Psoas muscle (tissue), 8 donors: ENCODE data around the gene MIB1. TPM values are rescaled to one million over a fixed set of nuclear protein-coding genes. Genes with fewer than 3 reads are reported as not detected.
"Not testable (repeated sequence)": the region's sequence is repeated elsewhere in the genome, so short reads cannot be mapped to it uniquely, and the experiment has no call there.

Experiments
- ATAC-seq, 4 donors: fragments of 200-7000 bp; cut with Tn5 transposase; one replicate each; pipeline ENCODE4 v1.9.1; 2020; ENCODE audit warnings: moderate library complexity in 3 of 4, mild to moderate bottlenecking in 2 of 4
- DNase-seq, 2 donors: peaks; one replicate each; pipeline ENCODE4 v3.0.0-alpha.2; 2020
- H3K27ac ChIP-seq: fragments of 200-600 bp; one replicate; pipeline ENCODE4 v1.8.0; 2022
- H3K27me3 ChIP-seq, 3 donors: fragments of 200-600 bp in 1 of 3; one replicate each; pipeline versions ENCODE4 v1.6.1 to v1.8.0; 2013 to 2022; ENCODE audit warnings: low read length in 2 of 3, mild to moderate bottlenecking in 2 of 3, moderate library complexity in 1 of 3; ENCODE audit not compliant: insufficient read depth in 3 of 3
- H3K36me3 ChIP-seq, 2 donors: fragments of 200-600 bp in 1 of 2; one replicate each; pipeline versions ENCODE4 v1.6.1 to v1.8.0; 2013 to 2022; ENCODE audit warnings: low read depth in 1 of 2, mild to moderate bottlenecking in 1 of 2, moderate library complexity in 1 of 2; ENCODE audit not compliant: insufficient read depth in 1 of 2
- H3K4me1 ChIP-seq: fragments of 200-600 bp; one replicate; pipeline ENCODE4 v1.8.0; 2022
- H3K4me3 ChIP-seq: fragments of 200-600 bp; one replicate; pipeline ENCODE4 v1.8.0; 2022; ENCODE audit warnings: mild to moderate bottlenecking
- H3K9me3 ChIP-seq: fragments of 200-600 bp; one replicate; pipeline ENCODE4 v1.8.0; 2022
- WGBS, 3 donors: extraction: QIAGEN DNeasy Blood & Tissue Kit; methylation state at CpG; one replicate each; pipeline versions ENCODE4 v1.1.6 to v1.1.7; 2013; 5-methylcytosine and 5-hydroxymethylcytosine counted together
- intact Hi-C, 2 donors: fragments of 100-400 bp; cut with DNase I; formaldehyde crosslinking; loops; one replicate each; pipeline versions ENCODE4 v1.11.0 to v1.14.2; 2022
- polyA plus RNA-seq, 3 donors: library from polyadenylated mRNA; stranded (reverse); fragments of 200-250 nt; gene quantifications; one replicate each; pipeline ENCODE4 v1.2.3, GENCODE V29; 2013
- total RNA-seq, 4 donors: library from RNA; stranded (reverse); fragmentation: NEBNext Ultra II Directional in 2 of 4; extraction: Animal tissue kit (Norgen Biotek cat#: 25700) in 2 of 4; gene quantifications; one replicate each; pipeline versions ENCODE4 v1.2.1 to v1.2.4, GENCODE V29; 2021 to 2023
- TF ChIP-seq, protein P1 (sequence below): fragments of 200-600 bp; IDR thresholded peaks from one replicate; pipeline ENCODE4 v1.8.0; 2022; ENCODE audit warnings: antibody characterized with exemption
- donor health status: healthy with polysubstance abuse.
- donor health status: DM: no; HTN: no; CAD: no; lungs with moderate emphysema.
- donor health status: Bipolar disorder and iron deficiency.
- donor health status: healthy.
- donor health status: DM: yes; HTN: yes; CAD: no.
- donor health status: DM: no; HTN: no; CAD: no.
- donor health status: DM: no; HTN: no; CAD: no.
- donor health status: DM: yes; HTN: yes; CAD: no.

MIB1 gene
- total and polyA plus RNA-seq, 7 donors = 2.1 to 21.3 (median 16.1) TPM

DNA sequence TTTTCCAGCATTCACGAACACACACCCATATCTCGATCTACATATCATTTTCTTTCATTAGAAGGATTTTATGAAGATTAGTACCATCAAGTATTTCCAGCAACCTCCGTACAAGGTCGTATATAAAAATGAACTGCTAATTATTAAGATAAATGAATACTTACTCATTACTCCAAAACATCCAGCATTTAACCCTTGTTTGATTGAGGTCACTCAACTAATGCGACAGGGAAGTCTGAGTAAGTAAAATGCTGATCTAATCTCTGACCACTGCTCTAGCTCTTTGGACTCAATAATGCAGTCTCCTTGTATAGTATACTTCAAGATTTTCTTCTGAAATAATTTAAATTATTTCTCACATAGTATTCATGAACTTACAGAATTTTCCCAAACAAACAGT, 38.0 kb upstream of the MIB1 start:
- Histone ChIP-seq H3K4me3 (peak overlapping the region; percentile 95), H3K27me3 (no peaks in the 10 kb centered on the region), H3K27ac (peak overlapping the region; percentile 38), H3K9me3 (no peaks in the 10 kb centered on the region), H3K36me3 (peaks cover 0 to 51% of the 10 kb centered on the region in 2 donors), H3K4me1 (peaks cover 10% of the 10 kb centered on the region)
- ATAC-seq = no peak
- no peak for DNase-seq
- TF ChIP-seq, protein P1, sequence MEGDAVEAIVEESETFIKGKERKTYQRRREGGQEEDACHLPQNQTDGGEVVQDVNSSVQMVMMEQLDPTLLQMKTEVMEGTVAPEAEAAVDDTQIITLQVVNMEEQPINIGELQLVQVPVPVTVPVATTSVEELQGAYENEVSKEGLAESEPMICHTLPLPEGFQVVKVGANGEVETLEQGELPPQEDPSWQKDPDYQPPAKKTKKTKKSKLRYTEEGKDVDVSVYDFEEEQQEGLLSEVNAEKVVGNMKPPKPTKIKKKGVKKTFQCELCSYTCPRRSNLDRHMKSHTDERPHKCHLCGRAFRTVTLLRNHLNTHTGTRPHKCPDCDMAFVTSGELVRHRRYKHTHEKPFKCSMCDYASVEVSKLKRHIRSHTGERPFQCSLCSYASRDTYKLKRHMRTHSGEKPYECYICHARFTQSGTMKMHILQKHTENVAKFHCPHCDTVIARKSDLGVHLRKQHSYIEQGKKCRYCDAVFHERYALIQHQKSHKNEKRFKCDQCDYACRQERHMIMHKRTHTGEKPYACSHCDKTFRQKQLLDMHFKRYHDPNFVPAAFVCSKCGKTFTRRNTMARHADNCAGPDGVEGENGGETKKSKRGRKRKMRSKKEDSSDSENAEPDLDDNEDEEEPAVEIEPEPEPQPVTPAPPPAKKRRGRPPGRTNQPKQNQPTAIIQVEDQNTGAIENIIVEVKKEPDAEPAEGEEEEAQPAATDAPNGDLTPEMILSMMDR = no peak
- 88 to 92% (median 92%) methylated on average over 5 of the region's 5 CpGs for WGBS, 3 donors
- intact Hi-C loops = loop anchor here in 1 of 2 donors (5.0 kb wide), 1 partner anchor 40 kb away; the partner anchor contains the start of gene MIB1

DNA sequence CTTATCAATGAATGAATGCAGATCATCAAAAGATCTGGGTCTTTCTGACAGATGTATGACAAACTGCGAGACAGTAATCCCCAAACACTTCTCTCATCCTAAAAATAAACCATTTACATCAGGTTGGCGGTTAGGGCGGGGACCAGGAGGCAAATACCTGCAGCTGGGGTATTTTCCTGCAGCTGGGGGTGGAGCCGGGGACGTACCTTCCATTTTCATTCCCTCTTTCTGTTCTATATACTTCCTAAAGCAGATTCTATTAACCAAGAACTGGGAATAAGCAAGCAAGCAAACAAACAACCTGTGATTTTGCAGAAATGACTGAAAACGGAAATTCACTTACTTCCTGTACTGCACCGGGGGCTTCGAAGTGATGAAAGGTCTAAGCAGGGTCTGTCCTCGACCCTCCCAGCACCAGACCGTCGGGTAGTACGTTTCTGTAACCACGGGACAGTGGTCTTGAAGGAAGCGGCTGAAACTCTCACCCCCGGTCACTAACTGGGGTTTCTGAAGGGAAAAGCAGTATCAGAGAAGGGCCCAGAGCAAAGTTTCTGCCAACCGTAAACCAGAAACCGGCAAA, 37.3 kb upstream of the MIB1 start:
- TF ChIP-seq, protein P1 = no peak
- peak overlapping the region; percentile 95 for H3K4me3 ChIP-seq
- no peak for DNase-seq

DNA sequence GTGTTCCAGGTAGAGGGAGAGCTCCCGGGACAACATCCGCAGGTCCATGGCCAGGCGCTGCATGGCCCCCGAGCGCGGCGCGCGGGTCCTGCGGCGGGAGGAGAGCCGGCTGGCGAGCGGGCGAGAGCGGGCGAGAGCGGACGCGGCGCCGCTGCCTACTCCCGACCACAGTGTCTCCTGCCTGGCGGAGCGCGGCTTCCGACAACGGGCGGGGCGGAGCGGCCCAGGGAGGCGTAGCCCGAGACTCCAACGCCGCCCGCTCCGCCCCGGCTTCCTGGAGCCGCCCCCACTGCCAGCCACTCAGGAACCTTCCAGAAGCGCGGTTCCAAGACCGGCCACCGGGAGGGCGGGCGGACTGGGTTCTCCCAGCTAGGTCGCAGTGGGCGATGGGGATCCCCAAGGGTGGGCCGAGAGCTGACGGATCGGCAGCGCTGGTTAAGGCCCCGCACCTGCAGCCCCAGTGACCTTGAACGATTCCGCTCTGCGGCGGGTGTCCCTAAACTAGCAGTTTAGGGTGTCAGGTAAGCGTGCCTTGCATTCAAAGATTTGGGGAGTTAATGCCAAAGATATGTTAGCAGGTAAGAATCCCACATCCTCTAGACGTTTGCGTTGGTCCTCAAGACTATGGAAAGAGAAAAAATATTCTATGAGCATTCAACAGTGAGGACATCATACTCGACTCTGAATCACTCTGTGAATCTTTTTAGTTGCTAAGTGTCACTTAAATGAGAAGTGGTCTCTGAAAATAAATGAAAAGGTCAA, 35.8 kb upstream of the MIB1 start, which contains the start of gene ABHD3:
Gene ABHD3 (minus strand): TSS at position 172 of the 762 bp plus-strand sequence. CDS start 109 bp downstream, at position 63.
- DNase-seq = peak; percentile 95 to 96
- no peaks in the 10 kb centered on the region for H3K27me3 ChIP-seq
- intact Hi-C loops = loop anchor here (2.0 to 5.0 kb wide), 2 partner anchors 36 to 38 kb away; partner anchors contain the start of gene MIB1 (in 2 of the 2)
- no peaks in the 10 kb centered on the region for H3K9me3 ChIP-seq
- H3K4me1 ChIP-seq = peaks cover 10% of the 10 kb centered on the region
- 1 to 4% (median 1%) methylated on average over 33 to 60 of the region's 60 CpGs for WGBS, 3 donors
- peaks cover 0 to 29% of the 10 kb centered on the region in 2 donors for H3K36me3 ChIP-seq
- H3K27ac ChIP-seq = peak within 1 kb of the TSS; percentile 93
- peak; percentile 98 to 99 (median 98) for ATAC-seq
- H3K4me3 ChIP-seq = peak within 1 kb of the TSS; percentile 95
- TF ChIP-seq, protein P1 = peak; percentile 60

More for the DNA sequence above, 37.3 kb upstream of the MIB1 start:
- 5 to 8% (median 8%) methylated on average over 17 of the region's 17 CpGs for WGBS, 3 donors
- ATAC-seq = peak in 1 of 4 donors; percentile 19
- Histone ChIP-seq H3K27me3 (no peaks in the 10 kb centered on the region), H3K4me1 (peaks cover 10% of the 10 kb centered on the region), H3K9me3 (no peaks in the 10 kb centered on the region), H3K36me3 (peaks cover 0 to 43% of the 10 kb centered on the region in 2 donors), H3K27ac (peak overlapping the region; percentile 93)
- intact Hi-C loops = loop anchor here in 1 of 2 donors (5.0 kb wide), 1 partner anchor 39 kb away; the partner anchor contains the start of gene MIB1

DNA sequence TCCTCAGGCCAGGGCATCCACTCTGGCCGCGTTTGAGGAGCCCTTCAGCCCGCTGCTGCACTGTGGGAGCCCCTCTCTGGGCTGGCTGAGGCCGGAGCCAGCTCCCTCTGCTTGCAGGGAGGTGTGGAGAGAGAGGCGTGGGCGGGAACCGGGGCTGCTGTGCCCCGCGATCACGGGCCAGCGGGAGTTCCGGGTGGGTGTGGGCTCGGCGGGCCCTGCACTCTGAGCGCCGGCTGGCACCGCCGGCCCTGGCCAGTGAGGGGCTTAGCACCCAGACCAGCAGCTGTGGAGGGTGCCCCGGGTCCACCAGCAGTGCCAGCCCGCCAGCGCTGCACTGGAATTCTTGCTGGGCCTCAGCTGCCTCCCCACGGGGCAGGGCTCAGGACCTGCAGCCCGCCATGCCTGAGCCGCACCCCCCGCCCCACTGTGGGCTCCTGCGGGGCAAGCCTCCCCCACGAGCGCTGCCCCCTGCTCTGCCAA, 34.2 kb upstream of the MIB1 start:
- ATAC-seq (no peak), DNase-seq (no peak)
- intact Hi-C loops = no loop called here
- H3K4me3 ChIP-seq = no peak overlapping the region
- WGBS, 3 donors = 97 to 99% (median 98%) methylated on average over 23 to 28 of the region's 28 CpGs
- TF ChIP-seq, protein P1 = no peak
- peaks cover 0 to 12% of the 10 kb centered on the region in 2 donors for H3K36me3 ChIP-seq
- peaks cover 10% of the 10 kb centered on the region for H3K4me1 ChIP-seq
- H3K27ac ChIP-seq = no peak overlapping the region
- no peaks in the 10 kb centered on the region for H3K9me3 ChIP-seq
- H3K27me3 ChIP-seq = no peaks in the 10 kb centered on the region

DNA sequence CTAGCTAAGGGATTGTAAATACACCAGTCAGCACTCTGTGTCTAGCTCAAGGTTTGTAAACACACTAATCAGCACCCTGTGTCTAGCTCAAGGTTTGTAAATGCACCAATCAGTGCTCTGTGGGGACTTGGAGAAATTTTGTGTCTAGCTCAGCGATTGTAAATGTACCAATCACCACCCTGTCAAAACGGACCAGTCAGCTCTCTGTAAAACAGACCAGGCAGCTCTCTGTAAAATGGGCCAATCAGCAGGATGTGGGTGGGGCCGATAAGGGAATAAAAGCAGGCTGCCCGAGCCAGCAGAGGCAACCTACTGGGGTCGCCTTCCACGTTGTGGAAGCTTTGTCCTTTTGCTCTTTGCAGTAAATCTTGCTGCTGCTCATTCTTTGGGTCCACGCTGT, 33.5 kb upstream of the MIB1 start:
- H3K9me3 ChIP-seq, DNase-seq, H3K27ac ChIP-seq, H3K36me3 ChIP-seq, H3K4me3 ChIP-seq, ATAC-seq, H3K27me3 ChIP-seq, intact Hi-C loops: not testable (repeated sequence)
- H3K4me1 ChIP-seq = peaks cover 10% of the 10 kb centered on the region
- WGBS, 3 donors = 75 to 81% (median 77%) methylated on average over 7 of the region's 7 CpGs
